G401 (cell line): Measurements from ENCODE around the gene DGKZ. TPM values are rescaled to one million over a fixed set of nuclear protein-coding genes. Genes with fewer than 3 reads are reported as not detected.

Experiments used
- DNase-seq: peaks from one replicate; pipeline ENCODE4 v3.0.0-alpha.2; 2015; ENCODE audit warnings: low spot score
- in situ Hi-C: cut with HindIII; loops from 2 replicates; pipeline ENCODE4 v1.10.0; 2016; ENCODE audit warnings: low sequenced_read_pairs, mixed read lengths
- total RNA-seq: library from RNA; depleted of rRNA; stranded (reverse); fragments of >200 nt; shearing (Covaris generic); gene quantifications from 2 replicates; pipeline ENCODE4 v1.2.3, GENCODE V29; 2014

DGKZ gene
- total RNA-seq, 1 experiment from 2014 or later: 68.4 TPM

GRCh38 chr11:46322759-46323158 lies 24.5 kb upstream of the DGKZ start:
- in situ Hi-C loops: no loop called here
- DNase-seq: no peak

GRCh38 chr11:46326813-46327416 lies 20.3 kb upstream of the DGKZ start:
- in situ Hi-C loops: no loop called here

GRCh38 chr11:46327829-46328228 lies 19.4 kb upstream of the DGKZ start:
- no peak for DNase-seq
- in situ Hi-C loops: no loop called here

More at GRCh38 chr11:46326813-46327416, 20.3 kb upstream of the DGKZ start:
- DNase-seq: no peak

- in situ Hi-C loops: loop anchor here (5.0 kb wide), 1 partner anchor 83 kb away; no protein-coding TSS in a partner anchor
- no peak for DNase-seq
These were observed 17.1 kb upstream of the DGKZ start for GRCh38 chr11:46330154-46330553.

GRCh38 chr11:46330563-46331281 lies 16.5 kb upstream of the DGKZ start:
- peak; percentile 34 for DNase-seq
- in situ Hi-C loops: loop anchor here (5.0 kb wide), 1 partner anchor 83 kb away; no protein-coding TSS in a partner anchor

GRCh38 chr11:46331282-46331984 lies 15.8 kb upstream of the DGKZ start:
- in situ Hi-C loops: loop anchor here (5.0 kb wide), 1 partner anchor 84 kb away; no protein-coding TSS in a partner anchor
- DNase-seq: no peak

- DNase-seq: no peak
- in situ Hi-C loops: loop anchor here (5.0 kb wide), 1 partner anchor 85 kb away; no protein-coding TSS in a partner anchor
These were observed 15.1 kb upstream of the DGKZ start for GRCh38 chr11:46332093-46332567.

- no peak for DNase-seq
- in situ Hi-C loops: loop anchor here (5.0 kb wide), 1 partner anchor 85 kb away; no protein-coding TSS in a partner anchor
These were observed 14.5 kb upstream of the DGKZ start for GRCh38 chr11:46332568-46333393.

- in situ Hi-C loops: loop anchor here (5.0 kb wide), 1 partner anchor 86 kb away; no protein-coding TSS in a partner anchor
These were observed 13.8 kb upstream of the DGKZ start for GRCh38 chr11:46333394-46333947.

GRCh38 chr11:46334211-46334610 lies 13.1 kb upstream of the DGKZ start:
- DNase-seq: no peak
- in situ Hi-C loops: loop anchor here (5.0 kb wide), 1 partner anchor 87 kb away; no protein-coding TSS in a partner anchor

More at GRCh38 chr11:46333394-46333947, 13.8 kb upstream of the DGKZ start:
- DNase-seq: no peak

- DNase-seq: no peak
- in situ Hi-C loops: no loop called here
These were observed 12.0 kb upstream of the DGKZ start for GRCh38 chr11:46335271-46335670.

GRCh38 chr11:46335890-46336562 lies 11.2 kb upstream of the DGKZ start:
- in situ Hi-C loops: no loop called here
- DNase-seq: peak; percentile 39

- in situ Hi-C loops: no loop called here
- DNase-seq: no peak
These were observed 10.6 kb upstream of the DGKZ start for GRCh38 chr11:46336563-46337180.

- no peak for DNase-seq
- in situ Hi-C loops: no loop called here
These were observed 9.5 kb upstream of the DGKZ start for GRCh38 chr11:46337626-46338345.

- DNase-seq: no peak
- in situ Hi-C loops: no loop called here
These were observed 8.7 kb upstream of the DGKZ start for GRCh38 chr11:46338636-46338987.

GRCh38 chr11:46338988-46339666 lies 8.1 kb upstream of the DGKZ start:
- DNase-seq: no peak
- in situ Hi-C loops: no loop called here

GRCh38 chr11:46339816-46340215 lies 7.4 kb upstream of the DGKZ start:
- in situ Hi-C loops: no loop called here
- DNase-seq: no peak
